ENCODE results near the gene WDR62. TPM values are rescaled to one million over a fixed set of nuclear protein-coding genes. Genes with fewer than 3 reads are reported as not detected.

Gene WDR62
- total and polyA plus RNA-seq, 2 donors (not counting 3 experiments of a cell fraction or from before 2014, with no cell fraction given) = 8.0 to 13.4 TPM

- no peaks in the 10 kb centered on the region for H3K9me1 ChIP-seq (replicated peaks; ENCODE audit: control insufficient read depth, extremely low read depth, insufficient read depth, low read length)
- intact Hi-C loops (cut with micrococcal nuclease) (loop anchor here (1.0 to 5.0 kb wide), 3 partner anchors 67 to 857 kb away; partner anchors contain the start of genes ZNF568 and ZNF829), dilution Hi-C loops (cut with MboI; ENCODE audit: extremely low pct_ligation_motif_present, low sequenced_read_pairs) (no loop called here)
- no peaks in the 10 kb centered on the region for H3K36me3 ChIP-seq (ENCODE audit: control insufficient read depth in 2 of 2, extremely low read depth in 1 of 2, insufficient read depth in 2 of 2, low read length in 2 of 2)
- H3K27ac ChIP-seq (ENCODE audit: insufficient read depth, low read depth, low read length) = no peak overlapping the region
- TF ChIP-seq POLR2A (IDR thresholded peaks at IDR 0.05; ENCODE audit: low read depth, low read length) (no peak), EZH2 (IDR thresholded peaks at IDR 0.05; ENCODE audit: borderline replicate concordance, low read depth, low read length, severe bottlenecking) (no peak), GATA2 (IDR thresholded peaks at IDR 0.05; ENCODE audit: insufficient read depth, insufficient read length, low read depth, low read length) (no peak), CTCF (IDR thresholded peaks at IDR 0.05; ENCODE audit: extremely low read depth in 1 of 2, insufficient read depth in 1 of 2, low read depth in 1 of 2, low read length in 2 of 2) (peak; percentile 72 to 89), MYC (IDR thresholded peaks at IDR 0.05; ENCODE audit: low read depth, low read length) (no peak), JUN (IDR thresholded peaks at IDR 0.05; ENCODE audit: borderline replicate concordance, insufficient read depth, insufficient read length, low read depth) (no peak), MAX (IDR thresholded peaks at IDR 0.05; ENCODE audit: insufficient read depth, insufficient read length) (no peak), POLR2AphosphoS5 (IDR thresholded peaks at IDR 0.05; ENCODE audit: insufficient read depth, low read depth, low read length) (no peak)
- no peaks in the 10 kb centered on the region for H3K9me3 ChIP-seq (replicated peaks; ENCODE audit: control insufficient read depth, insufficient read depth, low read length)
- H2AFZ ChIP-seq (ENCODE audit: low read depth, low read length) = no peak overlapping the region
- DNase-seq (ENCODE audit: low read depth, low spot score) (peak; percentile 69), FAIRE-seq (peak; percentile 69)
- no peaks in the 10 kb centered on the region for H3K27me3 ChIP-seq (ENCODE audit: control insufficient read depth in 2 of 2, insufficient read depth in 2 of 2, low read length in 2 of 2)
- no peaks in the 10 kb centered on the region for H4K20me1 ChIP-seq (replicated peaks; ENCODE audit: control insufficient read depth, extremely low read depth, insufficient read depth, low read length)
- no peak overlapping the region for H3K4me2 ChIP-seq (ENCODE audit: insufficient read depth, low read length)
- no peak overlapping the region for H3K4me3 ChIP-seq (replicated peaks in 1 of 3; ENCODE audit: insufficient read depth in 1 of 3, low read depth in 1 of 3, low read length in 3 of 3)
- ChIA-PET POLR2A (interaction anchor here (0.8 kb wide), 1 partner anchor 54 kb away, joined by 3 read pairs; the partner anchor contains the start of gene POLR2I), CTCF (interaction anchor here (0.6 to 3.9 kb wide), 21 partner anchors 10 to 178 kb away, joined by 3 to 61 read pairs (median 4); partner anchors contain the start of genes CAPNS1, COX7A1, POLR2I and TBCB)
- H3K79me2 ChIP-seq (ENCODE audit: control insufficient read depth, insufficient read depth, low read length) = peaks cover 18% of the 10 kb centered on the region
- H3K9ac ChIP-seq (replicated peaks; ENCODE audit: extremely low read depth, insufficient read depth, low read length) = no peak overlapping the region
- no TSS peak for BruUV-seq (replicated peaks)
- peaks cover 8% of the 10 kb centered on the region for H3K4me1 ChIP-seq (ENCODE audit: control insufficient read depth, extremely low read depth, insufficient read depth, low read length)
These were observed 5.7 kb downstream of the WDR62 start for GRCh38 chr19:36060430-36060829.

Measured in endothelial cell of umbilical vein (primary cell).